ENCODE data around the gene BSCL2.

The BSCL2 gene

GRCh38 chr11:62727872-62728170 is 20.6 kb upstream of the BSCL2 start:
- peak in 2 of 3 experiments; percentile 81 to 85 for DNase-seq
- H3K9me3 Mint-ChIP-seq = no peaks in the 10 kb centered on the region
- ATAC-seq (replicated peaks) = peak; percentile 62
- peaks cover 37 to 39% of the 10 kb centered on the region in 2 donors for H3K4me1 Mint-ChIP-seq (ENCODE audit: low read depth in 2 of 2)
- H3K36me3 Mint-ChIP-seq (ENCODE audit: insufficient read depth) = peaks cover 72% of the 10 kb centered on the region
- peak overlapping the region; percentile 96 to 97 for H3K4me3 Mint-ChIP-seq
- H3K27me3 Mint-ChIP-seq = no peaks in the 10 kb centered on the region
- peak overlapping the region; percentile 98 to 99 for H3K27ac Mint-ChIP-seq

DNA sequence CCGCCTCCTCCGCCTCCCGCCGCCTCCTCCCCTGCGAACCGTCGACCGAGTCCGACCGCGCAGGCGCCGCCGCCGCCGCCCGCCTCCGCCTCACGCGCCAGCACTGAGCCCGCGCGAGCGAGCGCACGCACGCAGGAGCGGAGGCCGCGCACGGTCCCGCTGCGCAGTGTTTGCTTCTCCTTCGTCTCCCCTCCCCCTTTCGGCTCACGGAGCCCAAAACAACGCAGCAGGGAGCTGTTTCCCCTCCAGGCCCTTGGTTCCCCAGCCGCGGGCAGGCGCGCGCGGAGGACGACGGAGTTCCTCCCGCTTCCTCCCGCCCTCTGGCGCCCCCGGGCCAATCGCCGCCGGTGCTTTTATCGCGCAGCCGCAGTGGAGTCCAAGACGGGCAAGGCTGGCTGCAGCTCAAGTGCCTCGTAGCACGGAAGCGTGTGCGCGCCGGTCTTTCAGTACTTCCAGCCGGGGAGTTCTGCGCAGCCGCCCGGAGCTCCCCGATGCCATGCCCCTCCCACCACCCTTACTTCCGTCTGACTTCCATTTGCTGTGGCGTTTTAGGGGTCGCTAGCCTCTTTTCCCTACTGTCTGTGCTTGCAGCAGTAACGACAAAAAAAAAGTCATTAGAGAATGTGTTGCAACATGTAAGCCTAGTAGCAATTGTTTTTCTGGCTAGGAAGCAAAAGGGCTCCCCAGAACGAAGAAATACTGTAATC is 20.1 kb upstream of the BSCL2 start, which contains the start of gene HNRNPUL2:
TSS of gene HNRNPUL2 (minus strand) at position 293 of the 707 bp plus-strand sequence. CDS start 301 bp downstream, outside the sequence.
- Mint-ChIP-seq H3K27ac (peak within 1 kb of the TSS; percentile 98 to 99), H3K36me3 (ENCODE audit: insufficient read depth) (peaks cover 72% of the 10 kb centered on the region), H3K9me3 (no peaks in the 10 kb centered on the region), H3K4me1 (ENCODE audit: low read depth in 2 of 2) (peaks cover 37 to 42% of the 10 kb centered on the region in 2 donors), H3K4me3 (peak within 1 kb of the TSS; percentile 96 to 97), H3K27me3 (no peaks in the 10 kb centered on the region)
- DNase-seq = peak; percentile 97 to 98 (median 97)
- ATAC-seq (replicated peaks) = peak; percentile 78

DNA sequence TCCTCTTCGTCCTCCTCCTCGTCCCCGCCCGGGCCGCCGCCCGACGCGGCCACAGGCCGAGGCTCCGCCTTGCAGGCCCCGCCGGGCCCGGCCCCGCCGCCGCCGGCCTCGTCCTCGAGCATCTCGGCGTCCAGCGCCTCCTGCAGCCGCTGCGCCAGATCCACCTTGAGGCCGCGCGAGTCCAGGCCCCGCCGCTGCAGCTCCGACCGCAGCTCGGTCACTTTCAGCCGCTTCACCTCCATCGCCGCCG is 19.6 kb upstream of the BSCL2 start:
- Mint-ChIP-seq H3K36me3 (ENCODE audit: insufficient read depth) (peaks cover 75% of the 10 kb centered on the region), H3K27ac (peak overlapping the region; percentile 98 to 99), H3K4me1 (ENCODE audit: low read depth in 2 of 2) (peaks cover 37 to 42% of the 10 kb centered on the region in 2 donors), H3K9me3 (no peaks in the 10 kb centered on the region), H3K27me3 (no peaks in the 10 kb centered on the region), H3K4me3 (peak overlapping the region; percentile 96 to 97)
- DNase-seq = no peak
- peak; percentile 4 for ATAC-seq (replicated peaks)

DNA sequence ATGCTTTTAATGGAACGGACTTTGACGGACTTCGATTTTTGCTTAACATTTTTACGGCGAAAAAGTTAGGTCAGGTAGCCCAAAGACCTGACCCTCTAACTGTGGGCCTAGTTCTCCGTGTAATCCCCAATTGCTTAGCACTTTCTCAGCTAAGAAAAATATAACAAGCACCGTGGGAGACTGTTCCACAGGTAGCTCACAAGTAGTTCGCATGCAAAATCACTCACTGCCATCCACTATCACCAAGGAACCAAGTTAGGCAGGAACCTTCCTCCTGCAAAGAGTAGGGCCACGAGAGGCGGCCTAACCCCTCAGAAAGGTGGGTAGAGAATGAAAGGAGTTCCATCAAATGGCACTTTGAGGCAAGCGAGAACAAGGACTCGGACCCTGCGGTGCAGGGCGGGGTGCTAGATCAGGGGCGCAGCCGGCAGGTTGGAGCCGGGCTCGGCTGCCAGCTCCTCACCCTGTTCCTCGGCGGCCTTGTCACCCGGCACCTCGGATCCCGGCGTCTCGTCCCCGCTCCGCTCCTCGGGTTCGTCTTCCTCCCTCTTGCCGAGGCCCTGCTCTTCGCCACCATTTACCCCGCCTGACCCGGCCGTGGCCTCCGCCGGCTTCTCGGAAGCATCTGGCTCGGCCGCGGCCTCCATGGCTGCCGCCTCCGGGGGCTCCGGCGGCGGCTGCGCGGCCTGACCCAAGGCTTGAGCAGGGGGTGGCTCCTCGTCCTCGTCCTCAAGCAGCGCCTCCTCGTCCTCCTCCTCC is 19.1 kb upstream of the BSCL2 start:
- Mint-ChIP-seq H3K4me1 (ENCODE audit: low read depth in 2 of 2) (peaks cover 37 to 42% of the 10 kb centered on the region in 2 donors), H3K27ac (peak overlapping the region; percentile 98 to 99), H3K4me3 (peak overlapping the region; percentile 96 to 97), H3K36me3 (ENCODE audit: insufficient read depth) (peaks cover 75% of the 10 kb centered on the region), H3K9me3 (no peaks in the 10 kb centered on the region), H3K27me3 (no peaks in the 10 kb centered on the region)
- no peak for DNase-seq
- ATAC-seq (replicated peaks) = no peak

DNA sequence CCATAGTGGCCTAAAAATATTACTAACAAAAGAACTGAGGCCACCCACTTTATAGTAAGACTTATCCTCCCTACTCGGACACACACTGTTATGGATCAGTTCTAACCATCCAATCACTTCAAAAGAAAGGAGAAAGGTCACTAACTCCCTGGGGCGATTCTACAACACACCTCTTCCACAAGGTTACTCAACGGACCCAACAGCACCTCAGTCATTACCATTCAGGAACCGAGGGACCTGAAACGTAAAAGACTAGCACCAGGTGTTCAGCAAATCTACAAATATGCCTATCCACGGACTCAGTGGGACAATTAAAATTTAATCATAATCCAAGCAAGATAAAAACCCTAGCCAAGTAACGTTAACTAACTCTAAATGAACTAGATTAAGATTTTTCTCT is 18.4 kb upstream of the BSCL2 start:
- Mint-ChIP-seq H3K27ac (peak overlapping the region; percentile 98 to 99), H3K4me1 (ENCODE audit: low read depth in 2 of 2) (peaks cover 37 to 42% of the 10 kb centered on the region in 2 donors)

DNA sequence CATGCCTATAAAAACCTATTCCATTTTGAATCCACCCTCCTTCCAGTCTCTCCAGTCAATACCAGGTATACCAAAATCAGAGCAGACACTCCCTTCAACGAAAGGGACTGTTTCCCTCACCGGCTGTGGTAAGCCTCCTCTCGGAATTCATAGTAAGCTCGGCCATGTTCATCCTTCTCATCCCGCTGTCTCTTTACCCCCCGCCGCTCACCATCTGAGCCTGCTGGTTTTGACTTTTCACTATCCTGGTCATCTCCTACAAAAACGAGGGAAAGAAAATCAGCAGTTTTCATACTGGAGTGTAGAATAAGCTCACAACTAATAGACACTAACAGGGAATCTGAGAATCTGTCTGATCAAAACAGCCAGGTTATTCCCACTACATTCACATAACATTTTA is 16.9 kb upstream of the BSCL2 start:
- no peak for ATAC-seq (replicated peaks)
- peak overlapping the region; percentile 96 to 97 for H3K4me3 Mint-ChIP-seq
- H3K4me1 Mint-ChIP-seq (ENCODE audit: low read depth in 2 of 2) = peaks cover 35 to 43% of the 10 kb centered on the region in 2 donors
- peaks cover 91% of the 10 kb centered on the region for H3K36me3 Mint-ChIP-seq (ENCODE audit: insufficient read depth)
- H3K9me3 Mint-ChIP-seq = no peaks in the 10 kb centered on the region
- H3K27me3 Mint-ChIP-seq = no peaks in the 10 kb centered on the region
- peak overlapping the region; percentile 42 to 99 for H3K27ac Mint-ChIP-seq
- no peak for DNase-seq

More for the DNA sequence above, 18.4 kb upstream of the BSCL2 start:
- H3K4me3 Mint-ChIP-seq = peak overlapping the region; percentile 96 to 97
- no peak for ATAC-seq (replicated peaks)
- no peaks in the 10 kb centered on the region for H3K9me3 Mint-ChIP-seq
- peaks cover 77% of the 10 kb centered on the region for H3K36me3 Mint-ChIP-seq (ENCODE audit: insufficient read depth)
- H3K27me3 Mint-ChIP-seq = no peaks in the 10 kb centered on the region
- no peak for DNase-seq

GRCh38 chr11:62721994-62722393 is 14.8 kb upstream of the BSCL2 start:
- Mint-ChIP-seq H3K27ac (no peak overlapping the region), H3K4me3 (no peak overlapping the region), H3K36me3 (ENCODE audit: insufficient read depth) (peaks cover 94% of the 10 kb centered on the region), H3K4me1 (ENCODE audit: low read depth in 2 of 2) (peaks cover 25 to 43% of the 10 kb centered on the region in 2 donors), H3K27me3 (no peaks in the 10 kb centered on the region), H3K9me3 (no peaks in the 10 kb centered on the region)
- no peak for ATAC-seq (replicated peaks)
- no peak for DNase-seq

GRCh38 chr11:62719302-62719978 is 12.2 kb upstream of the BSCL2 start:
- Mint-ChIP-seq H3K4me1 (ENCODE audit: low read depth in 2 of 2) (peaks cover 11 to 34% of the 10 kb centered on the region in 2 donors), H3K27me3 (no peaks in the 10 kb centered on the region), H3K36me3 (ENCODE audit: insufficient read depth) (peaks cover 100% of the 10 kb centered on the region), H3K9me3 (no peaks in the 10 kb centered on the region), H3K27ac (peak overlapping the region in 1 of 2 donors; percentile 35), H3K4me3 (no peak overlapping the region)
- ATAC-seq (replicated peaks) = no peak
- DNase-seq = no peak

DNA sequence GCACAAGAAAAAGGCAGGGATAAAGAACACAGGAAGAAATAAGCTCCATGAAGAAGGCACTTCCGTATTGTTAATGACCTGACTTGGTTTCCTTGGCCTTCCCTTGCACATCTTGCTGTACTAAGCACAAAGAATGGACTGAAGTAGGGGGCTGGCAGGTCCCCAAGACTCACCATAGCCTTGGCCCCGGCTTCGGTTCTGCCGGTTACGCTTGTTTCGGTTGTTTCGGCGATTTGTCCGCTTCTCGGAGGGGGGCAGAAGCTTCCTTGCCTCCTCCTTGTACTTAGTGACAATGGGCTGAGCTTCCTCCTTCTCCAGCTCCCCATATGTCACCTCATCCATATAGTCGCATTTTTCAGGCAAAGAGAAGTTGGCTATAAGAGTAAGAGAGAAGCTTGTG is 9.6 kb upstream of the BSCL2 start:
- H3K9me3 Mint-ChIP-seq = no peaks in the 10 kb centered on the region
- no peak for ATAC-seq (replicated peaks)
- H3K27ac Mint-ChIP-seq = peak overlapping the region in 1 of 2 donors; percentile 41
- H3K4me1 Mint-ChIP-seq (ENCODE audit: low read depth in 2 of 2) = peaks cover 4 to 29% of the 10 kb centered on the region in 2 donors
- H3K4me3 Mint-ChIP-seq = no peak overlapping the region
- no peaks in the 10 kb centered on the region for H3K27me3 Mint-ChIP-seq
- H3K36me3 Mint-ChIP-seq (ENCODE audit: insufficient read depth) = peaks cover 99% of the 10 kb centered on the region
- DNase-seq = no peak

GRCh38 chr11:62716206-62716605 is 9.0 kb upstream of the BSCL2 start:
- Mint-ChIP-seq H3K9me3 (no peaks in the 10 kb centered on the region), H3K36me3 (ENCODE audit: insufficient read depth) (peaks cover 97% of the 10 kb centered on the region), H3K4me3 (no peak overlapping the region), H3K27me3 (no peaks in the 10 kb centered on the region), H3K27ac (no peak overlapping the region), H3K4me1 (ENCODE audit: low read depth in 2 of 2) (peaks cover 4 to 29% of the 10 kb centered on the region in 2 donors)
- DNase-seq (no peak), ATAC-seq (replicated peaks) (no peak)

DNA sequence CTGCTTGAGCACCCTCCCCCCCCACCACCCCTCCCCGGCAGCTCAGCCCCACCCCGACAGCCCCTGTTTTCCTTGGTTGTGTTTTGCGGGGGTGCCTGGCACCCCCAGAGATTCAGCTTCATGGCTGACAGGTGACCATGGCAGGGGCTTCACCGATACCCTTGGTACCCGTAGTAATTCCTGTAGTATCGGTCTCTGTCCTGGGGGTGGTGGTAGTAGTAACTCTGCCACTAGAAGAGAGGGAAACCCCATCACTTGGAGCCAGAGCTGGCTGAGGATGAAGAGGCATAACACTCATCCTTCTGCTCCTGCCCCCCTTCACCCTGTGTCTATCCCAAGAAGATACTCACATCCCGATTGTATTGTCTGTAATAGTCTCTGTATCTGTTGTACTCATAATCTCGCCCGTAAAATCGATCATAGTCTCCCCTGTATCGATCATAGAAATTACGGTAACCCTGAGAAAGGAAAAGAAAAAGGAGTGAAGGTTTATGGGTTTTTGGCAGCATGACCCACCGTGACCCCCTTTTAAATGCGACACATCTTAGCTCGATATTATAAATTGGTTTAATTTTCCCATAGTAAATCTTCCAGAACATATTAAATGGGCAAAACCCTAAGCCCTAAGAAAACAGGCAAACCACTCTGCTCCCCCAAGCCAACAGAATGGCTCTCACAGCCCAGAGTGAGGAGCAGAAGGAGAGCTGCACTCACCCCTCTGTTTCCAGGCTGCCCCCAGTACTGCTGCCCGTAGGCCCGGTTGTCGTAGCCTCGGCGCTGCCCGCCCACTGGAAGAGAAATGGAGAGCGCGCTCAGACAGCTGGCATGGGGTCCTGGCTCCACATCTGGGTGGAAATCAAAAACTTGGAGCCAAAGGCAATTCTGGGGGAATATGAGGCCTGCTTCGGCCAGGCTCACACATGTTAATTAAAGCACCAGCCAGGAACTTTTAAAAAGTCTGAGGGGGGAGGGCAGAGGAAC is 8.2 kb upstream of the BSCL2 start:
- Mint-ChIP-seq H3K4me3 (no peak overlapping the region), H3K27ac (peak overlapping the region in 1 of 2 donors; percentile 41), H3K4me1 (ENCODE audit: low read depth in 2 of 2) (peaks cover 4 to 29% of the 10 kb centered on the region in 2 donors), H3K36me3 (ENCODE audit: insufficient read depth) (peaks cover 97% of the 10 kb centered on the region), H3K9me3 (no peaks in the 10 kb centered on the region), H3K27me3 (no peaks in the 10 kb centered on the region)
- DNase-seq (no peak), ATAC-seq (replicated peaks) (no peak)

DNA sequence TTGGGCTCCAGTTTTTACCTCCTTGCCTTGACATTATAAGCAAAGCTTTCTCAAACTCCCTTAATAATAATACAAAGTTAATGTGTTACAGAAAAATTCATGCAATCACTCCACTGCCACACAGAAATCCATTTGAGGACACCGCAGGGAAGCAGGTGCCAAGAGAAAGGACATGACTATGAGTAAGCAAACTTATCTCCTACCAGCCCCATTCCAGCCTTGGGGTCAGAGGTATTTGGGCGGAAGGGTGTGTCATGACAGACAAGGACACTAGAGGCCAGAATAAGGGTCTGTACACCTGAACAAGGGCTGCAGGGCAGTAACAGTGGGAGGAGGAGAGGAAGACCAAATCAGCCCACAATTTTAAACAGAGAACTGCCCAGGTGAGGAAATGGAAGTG is 6.1 kb upstream of the BSCL2 start:
- Mint-ChIP-seq H3K36me3 (ENCODE audit: insufficient read depth) (peaks cover 96% of the 10 kb centered on the region), H3K4me1 (ENCODE audit: low read depth in 2 of 2) (peaks cover 17 to 36% of the 10 kb centered on the region in 2 donors), H3K27me3 (no peaks in the 10 kb centered on the region), H3K9me3 (no peaks in the 10 kb centered on the region), H3K4me3 (no peak overlapping the region), H3K27ac (no peak overlapping the region)
- ATAC-seq (replicated peaks) = no peak
- no peak for DNase-seq

DNA sequence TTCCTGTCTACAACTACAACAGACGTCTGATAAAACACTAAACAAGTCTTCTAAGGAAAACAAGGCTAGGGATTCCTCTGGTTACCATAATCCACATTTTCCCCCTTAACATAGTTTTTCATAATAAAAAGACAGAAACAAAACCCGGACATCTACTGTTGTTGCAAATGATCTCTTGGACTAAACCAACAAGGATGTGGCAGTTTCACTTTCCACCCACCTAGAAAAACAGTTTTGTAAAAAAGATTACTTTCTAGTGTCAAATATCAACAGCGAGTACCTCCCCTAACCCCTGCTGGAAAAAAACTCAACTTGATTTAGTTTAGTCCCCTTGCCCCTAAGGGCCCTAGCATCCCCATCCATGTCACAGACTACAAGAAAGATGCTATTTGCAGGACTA is 5.6 kb upstream of the BSCL2 start:
- no peak overlapping the region for H3K4me3 Mint-ChIP-seq
- peak overlapping the region in 1 of 2 donors; percentile 61 for H3K27ac Mint-ChIP-seq
- H3K36me3 Mint-ChIP-seq (ENCODE audit: insufficient read depth) = peaks cover 91% of the 10 kb centered on the region
- H3K9me3 Mint-ChIP-seq = no peaks in the 10 kb centered on the region
- H3K27me3 Mint-ChIP-seq = no peaks in the 10 kb centered on the region
- DNase-seq (no peak), ATAC-seq (replicated peaks) (no peak)
- peaks cover 19 to 31% of the 10 kb centered on the region in 2 donors for H3K4me1 Mint-ChIP-seq (ENCODE audit: low read depth in 2 of 2)

Data from effector memory CD8-positive, alpha-beta T cell (primary cell).